NCI-H226 (cell line): Measurements from ENCODE around the gene C14orf180.

Experiments used
- DNase-seq: peaks from one replicate; pipeline ENCODE4 v3.0.0-alpha.2; 2015

C14orf180 gene

DNA sequence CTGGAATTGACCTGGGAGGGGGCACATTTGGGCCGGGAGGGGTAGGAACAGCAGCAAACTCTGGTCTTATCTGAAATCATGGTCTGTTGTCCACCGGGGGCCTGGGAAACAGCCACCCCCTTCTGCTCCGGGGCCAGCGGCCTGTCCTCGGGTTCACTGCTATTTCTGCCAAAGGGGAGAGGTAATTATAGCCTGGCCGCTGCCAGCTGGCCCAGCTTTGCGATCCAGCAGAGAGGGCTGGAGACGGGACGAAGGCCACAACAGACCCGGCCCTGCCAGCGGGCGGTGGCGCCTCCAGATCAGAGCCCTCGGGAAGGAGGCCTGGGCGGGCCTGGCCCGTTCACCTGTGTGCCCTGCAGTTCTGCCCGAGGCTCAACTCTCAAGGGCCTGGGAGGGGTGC lies at the start of gene C14orf180:
Gene C14orf180, plus strand, starts transcription at position 258 of the 400 bp plus-strand sequence. CDS start 6,667 bp downstream, outside the sequence.
- DNase-seq, result no peak

DNA sequence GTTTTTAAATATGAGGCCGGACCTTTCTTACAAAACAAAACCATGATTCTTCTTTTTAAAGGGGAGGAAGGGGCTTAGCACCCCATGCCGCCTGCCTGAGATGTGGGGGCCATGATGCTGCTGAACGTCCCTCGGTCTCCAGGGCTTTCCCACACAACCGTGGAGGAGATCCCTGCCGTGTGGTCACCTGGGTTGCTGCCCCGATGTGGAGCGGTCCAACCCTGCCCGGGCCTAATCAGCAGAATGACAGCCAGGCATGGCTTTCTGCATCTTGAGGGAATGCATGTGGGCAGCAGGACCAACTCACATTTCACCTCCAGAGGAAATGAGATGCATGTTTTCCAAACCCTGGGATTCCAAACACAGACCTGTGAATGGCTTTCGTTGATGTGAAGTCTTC lies 48.9 kb upstream of the C14orf180 start:
- no peak for DNase-seq

GRCh38 chr14:104531421-104532190 lies 48.0 kb upstream of the C14orf180 start:
- DNase-seq, result no peak

DNA sequence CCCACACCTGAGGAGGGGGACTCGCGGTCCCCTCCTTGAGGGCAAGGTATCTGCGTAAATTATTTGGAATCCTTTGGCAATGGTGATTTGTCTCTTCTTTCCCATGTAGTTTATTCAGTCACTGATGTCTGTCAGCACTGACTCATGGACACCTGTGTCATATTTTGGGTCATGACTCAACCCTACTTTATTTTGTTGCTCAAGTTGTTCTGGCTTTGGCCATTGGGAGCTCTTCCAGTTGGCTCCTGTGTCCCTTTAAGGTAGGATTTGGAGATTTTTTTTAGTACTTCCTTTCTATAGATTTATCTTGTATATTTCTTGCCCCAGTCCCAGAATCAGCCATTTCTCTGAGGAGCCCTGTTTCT lies 47.4 kb upstream of the C14orf180 start:
- DNase-seq, result no peak

- no peak for DNase-seq
Observed at GRCh38 chr14:104534036-104534435, 45.5 kb upstream of the C14orf180 start.

DNA sequence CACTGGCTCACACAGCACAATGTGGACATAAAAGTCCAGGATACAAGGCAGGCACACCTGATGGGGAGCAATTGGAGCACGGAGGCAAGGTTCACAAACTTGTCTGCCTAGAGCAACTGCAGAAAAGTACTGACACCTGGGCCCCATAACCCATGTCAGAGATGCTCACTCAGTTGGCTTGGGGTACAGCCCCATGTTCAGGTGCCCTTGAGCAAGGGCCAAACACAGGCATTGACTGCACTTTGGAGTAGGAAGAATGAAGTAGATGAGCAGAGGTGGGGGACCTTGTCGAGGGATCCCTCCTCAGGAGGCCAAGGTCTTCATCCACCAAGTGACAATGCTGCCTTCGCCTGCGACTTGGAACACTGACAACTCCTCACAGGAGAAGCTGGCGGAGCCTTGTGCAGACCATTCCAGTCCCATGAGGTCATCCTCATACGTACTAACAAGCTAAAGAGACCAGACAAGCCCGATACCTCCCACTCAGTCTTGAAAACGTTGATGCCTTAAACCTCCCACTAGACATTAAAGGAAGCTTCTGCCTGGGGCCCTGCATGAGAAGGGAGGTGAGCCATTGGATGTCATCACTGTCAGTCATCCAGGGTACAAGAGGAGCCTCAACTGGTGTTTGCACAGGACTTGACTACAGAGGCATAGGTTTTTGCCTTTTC lies 42.5 kb upstream of the C14orf180 start:
- peak; percentile 53 for DNase-seq

GRCh38 chr14:104537613-104537988 lies 42.0 kb upstream of the C14orf180 start:
- DNase-seq, result no peak

DNA sequence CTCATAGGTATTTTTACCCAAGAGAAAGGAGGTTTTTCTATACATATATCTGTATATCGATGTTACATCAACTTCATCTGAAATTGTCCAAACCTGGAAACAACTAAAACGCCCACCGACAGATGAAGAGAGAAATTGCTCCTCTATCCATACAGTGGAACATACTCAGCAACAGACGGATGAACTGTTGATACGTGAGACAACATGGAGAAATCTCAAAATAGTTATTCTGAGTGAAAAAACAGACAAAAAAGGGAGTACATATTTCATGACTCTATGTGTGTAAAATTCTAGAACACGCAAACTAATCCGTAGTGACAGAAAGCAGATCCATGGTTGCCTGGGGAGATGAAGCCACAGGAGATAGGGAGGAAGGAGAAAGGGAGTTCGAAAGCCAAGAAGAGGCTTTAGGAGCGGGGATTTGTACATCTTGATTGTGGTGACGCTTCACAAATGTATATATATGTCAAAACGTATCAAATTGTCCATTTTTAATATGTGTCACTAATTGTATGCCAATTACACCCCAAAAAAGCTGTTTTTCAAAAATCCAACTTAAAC lies 37.6 kb upstream of the C14orf180 start:
- DNase-seq, result no peak

DNA sequence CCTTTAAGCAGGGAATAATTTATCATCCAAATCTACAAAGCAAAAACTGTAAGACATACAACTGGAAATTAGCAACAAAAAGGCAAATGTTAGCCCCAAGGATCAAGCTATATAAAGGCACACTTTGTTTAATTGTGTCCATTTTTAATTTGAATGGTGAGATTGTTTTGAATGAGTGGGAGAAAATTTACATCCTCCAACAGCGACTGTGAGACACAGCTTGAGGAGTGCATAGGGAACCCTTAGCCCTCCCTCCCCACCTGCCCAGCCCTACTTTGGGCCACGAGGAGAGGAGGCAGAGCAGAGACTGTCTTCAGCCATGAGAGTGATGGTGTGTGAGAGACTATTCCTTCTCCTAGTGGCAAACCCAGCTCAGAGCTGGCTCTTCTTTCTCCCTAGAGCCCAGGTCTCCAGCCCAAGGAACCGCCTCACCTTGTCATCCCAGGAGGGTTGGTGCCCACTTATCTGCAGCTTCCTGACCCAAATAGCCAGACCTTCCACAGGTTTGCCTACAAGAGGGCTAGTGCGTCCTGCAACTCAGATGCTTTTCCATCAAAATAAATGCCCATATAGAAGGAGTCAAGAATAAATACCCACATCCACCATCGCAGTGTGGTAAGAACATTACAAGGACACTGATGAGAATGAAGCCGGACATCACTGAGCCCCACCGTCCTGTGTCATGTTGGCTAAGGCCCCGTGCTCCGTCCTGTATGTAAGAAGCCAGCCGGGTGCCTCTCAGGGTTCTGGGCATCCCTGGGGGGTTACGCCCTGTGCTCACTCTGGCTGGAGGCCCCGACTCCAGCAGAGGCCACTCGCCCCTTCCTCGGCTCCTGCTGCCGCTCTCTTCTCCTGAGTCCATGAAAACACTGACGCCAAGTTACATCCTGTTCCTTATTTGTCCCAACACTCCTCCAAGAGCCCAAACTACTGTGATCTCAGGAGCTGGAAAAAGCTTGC lies 36.4 kb upstream of the C14orf180 start:
- DNase-seq, result no peak

- DNase-seq, result no peak
Observed at GRCh38 chr14:104544362-104544961, 35.1 kb upstream of the C14orf180 start.

DNA sequence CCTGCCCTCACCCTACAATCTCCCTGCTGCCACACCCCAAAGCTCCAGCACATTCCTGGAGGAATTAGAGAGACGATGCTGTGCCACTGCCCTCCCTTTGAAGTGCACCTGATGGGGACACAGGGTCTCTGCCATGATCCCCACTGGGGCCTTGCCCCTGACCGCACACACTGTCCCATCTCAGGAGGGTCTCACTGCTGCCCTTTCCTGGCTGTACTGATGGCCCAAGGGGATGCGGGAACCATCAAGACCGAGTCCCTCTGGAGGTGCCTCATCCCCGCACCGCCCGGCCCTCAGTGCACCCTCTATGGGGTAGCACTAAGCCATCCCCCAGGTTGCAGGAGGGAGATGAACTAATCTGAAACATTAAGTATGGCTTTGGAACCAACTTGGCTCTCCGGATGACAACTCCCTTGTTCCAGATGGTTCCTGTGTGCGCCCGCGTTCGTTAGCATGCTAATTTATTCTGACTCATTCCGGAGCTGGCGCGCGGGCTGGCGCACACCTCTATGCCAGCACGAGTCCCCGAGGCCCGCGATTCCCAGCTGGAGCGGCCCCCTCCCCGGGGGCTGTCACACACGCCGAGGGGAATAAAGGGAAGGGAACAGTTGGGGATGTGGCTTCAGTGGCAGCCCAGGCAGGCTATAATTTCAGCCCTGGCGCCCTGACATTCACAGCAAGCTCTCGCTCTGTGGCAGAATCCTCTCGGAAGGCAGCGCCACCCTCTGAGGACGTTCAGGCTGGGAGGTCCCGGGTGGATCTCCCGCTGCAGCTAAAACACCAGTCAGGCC lies 34.2 kb upstream of the C14orf180 start:
- DNase-seq, result no peak

DNA sequence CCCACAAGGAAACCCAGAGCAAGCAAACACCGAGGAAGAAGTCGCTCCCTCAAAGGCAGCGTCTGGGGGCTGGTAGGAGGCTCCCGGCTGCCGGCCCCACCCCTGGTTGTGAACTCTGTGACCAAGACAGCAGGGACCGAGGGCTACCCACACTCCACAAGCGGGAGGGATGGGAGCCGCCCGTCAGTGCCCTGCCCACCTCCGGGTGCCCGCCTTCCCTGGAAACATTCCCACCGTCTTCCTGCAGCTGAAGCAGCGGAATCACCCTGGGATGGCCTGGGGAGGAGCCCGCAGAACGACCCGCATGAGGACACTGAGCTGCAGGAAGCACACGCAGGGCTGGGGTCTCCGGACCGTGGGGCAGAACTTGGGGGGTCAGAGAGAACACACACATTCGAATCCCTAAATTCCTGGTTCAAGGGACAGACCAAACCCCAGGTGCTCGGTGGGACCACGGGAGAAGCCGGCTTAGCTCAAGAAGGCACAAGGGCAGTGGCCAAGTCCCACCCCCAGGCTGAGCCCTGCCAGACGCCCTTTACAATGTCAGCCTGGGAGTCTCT lies 33.5 kb upstream of the C14orf180 start:
- DNase-seq, result no peak

- DNase-seq, result no peak
Observed at GRCh38 chr14:104546591-104547309, 32.8 kb upstream of the C14orf180 start.

- DNase-seq, result no peak
Observed at GRCh38 chr14:104547310-104547997, 32.1 kb upstream of the C14orf180 start.

- no peak for DNase-seq
Observed at GRCh38 chr14:104547998-104548700, 31.4 kb upstream of the C14orf180 start.

GRCh38 chr14:104548802-104549535 lies 30.6 kb upstream of the C14orf180 start:
- DNase-seq, result no peak

DNA sequence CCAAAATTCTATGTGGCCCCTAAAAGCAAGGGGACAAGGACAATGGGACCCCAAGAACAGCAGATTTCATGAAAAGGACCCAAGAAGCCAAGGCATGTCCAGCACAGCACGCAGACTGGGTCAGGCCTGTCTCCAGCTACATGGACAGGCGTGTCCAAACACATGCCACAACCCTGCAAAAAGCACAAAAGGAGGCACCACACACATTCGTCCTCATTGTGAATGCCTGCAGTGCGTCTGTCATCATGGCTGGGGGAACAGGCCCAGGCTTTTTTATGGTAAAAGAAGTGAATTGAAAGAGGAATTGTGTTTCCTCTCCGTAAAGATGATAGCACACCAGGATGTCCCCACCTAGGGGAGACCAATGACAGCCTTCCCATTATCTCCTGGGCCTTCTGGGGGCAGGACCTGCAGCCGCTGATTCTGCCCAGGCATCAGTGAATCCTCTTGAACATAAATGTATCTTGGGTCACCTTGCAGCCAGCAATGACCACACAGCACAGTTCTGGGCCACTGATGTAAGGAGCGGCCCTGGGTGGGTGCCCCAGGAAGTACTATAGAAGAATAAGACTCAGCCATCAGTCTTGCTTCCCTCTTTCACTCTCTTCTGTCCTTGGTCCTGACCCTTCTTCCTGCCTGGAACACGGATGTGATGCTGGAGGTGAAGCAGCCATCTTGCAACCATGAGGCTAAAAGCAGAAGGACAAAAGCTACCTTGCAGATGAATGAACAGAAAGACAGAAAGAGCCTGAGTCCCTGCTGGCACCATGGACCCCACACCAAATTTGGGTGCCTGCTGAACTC lies 29.8 kb upstream of the C14orf180 start:
- no peak for DNase-seq

DNA sequence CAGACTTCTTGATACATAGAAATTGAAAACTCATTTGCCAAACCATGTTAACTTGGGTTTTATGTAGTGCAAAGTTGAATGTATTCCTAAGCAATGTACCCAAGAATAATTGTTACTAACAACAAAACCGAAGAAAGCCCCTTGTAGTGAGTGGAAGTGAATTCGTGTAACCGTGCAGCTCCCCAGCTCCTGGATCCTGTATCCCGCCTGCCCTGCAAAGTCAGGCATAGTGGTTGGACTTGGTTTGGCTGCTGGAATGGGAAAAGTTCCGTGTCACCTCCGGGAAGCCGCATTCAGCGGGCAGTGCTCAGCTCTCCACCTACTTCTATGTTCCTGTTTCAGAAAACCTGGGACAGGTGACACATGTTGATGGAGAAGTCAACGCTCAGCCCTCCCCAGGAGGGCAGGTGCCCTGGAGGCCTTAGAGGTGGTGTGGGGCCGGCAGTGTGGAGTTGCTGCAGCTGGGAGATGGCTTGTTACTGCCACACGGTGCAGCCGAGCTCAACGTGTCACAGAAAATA lies 29.2 kb upstream of the C14orf180 start:
- DNase-seq, result no peak
